Ishikawa (cell line): Measurements from ENCODE around the gene TTC17.

Experiments
- CEBPB ChIP-seq: IDR thresholded peaks from 2 replicates; pipeline ENCODE4 v1.6.1; 2012
- CREB1 ChIP-seq: IDR thresholded peaks from 2 replicates; pipeline ENCODE4 v1.6.1; 2012; ENCODE audit warnings: low read depth
- EGR1 ChIP-seq: IDR thresholded peaks from 2 replicates; pipeline ENCODE4 v1.6.1; 2012
- EP300 ChIP-seq: IDR thresholded peaks from 2 replicates; pipeline ENCODE4 v1.6.1; 2012; ENCODE audit warnings: borderline replicate concordance
- FOXM1 ChIP-seq: IDR thresholded peaks from 2 replicates; pipeline ENCODE4 v1.6.1; 2012; ENCODE audit warnings: low read depth, borderline replicate concordance
- MAX ChIP-seq: IDR thresholded peaks from 2 replicates; pipeline ENCODE4 v1.6.1; 2012
- RAD21 ChIP-seq: IDR thresholded peaks from 2 replicates; pipeline ENCODE4 v1.6.1; 2012; ENCODE audit warnings: low read depth
- TAF1 ChIP-seq: IDR thresholded peaks from 2 replicates; pipeline ENCODE4 v1.6.1; 2012; ENCODE audit warnings: low read depth, mild to moderate bottlenecking
- TCF12 ChIP-seq: IDR thresholded peaks from 2 replicates; pipeline ENCODE4 v1.6.1; 2012; ENCODE audit warnings: low read depth
- TEAD4 ChIP-seq: IDR thresholded peaks from 2 replicates; pipeline ENCODE4 v1.6.1; 2012
- YY1 ChIP-seq: IDR thresholded peaks from 2 replicates; pipeline ENCODE4 v1.6.1; 2012; ENCODE audit warnings: low read depth
- TF ChIP-seq, protein P1 (sequence below): IDR thresholded peaks from 2 replicates; pipeline ENCODE4 v1.6.1; 2012; ENCODE audit warnings: low read depth, mild to moderate bottlenecking

DNA sequence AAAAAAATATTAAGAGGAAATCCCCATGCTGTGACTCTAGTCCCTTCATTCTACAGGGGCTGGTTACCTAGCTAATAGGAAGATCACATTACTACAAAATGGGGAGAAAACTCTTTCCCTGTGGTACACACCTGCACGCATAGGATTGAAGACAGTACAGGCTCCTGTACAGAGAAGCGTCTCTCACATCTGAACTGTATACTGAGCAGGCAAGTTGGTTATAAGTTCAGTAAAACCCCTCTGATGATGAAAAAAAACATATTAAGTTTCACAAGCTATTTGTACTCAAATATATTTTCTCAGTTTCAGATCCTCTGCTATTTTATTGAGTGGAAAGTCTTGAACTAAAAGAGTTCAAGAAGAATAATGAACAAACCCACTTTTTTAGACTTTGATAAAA, 164.9 kb downstream of the TTC17 start:
- TF ChIP-seq TAF1 = no peak
- TF ChIP-seq, protein P1, sequence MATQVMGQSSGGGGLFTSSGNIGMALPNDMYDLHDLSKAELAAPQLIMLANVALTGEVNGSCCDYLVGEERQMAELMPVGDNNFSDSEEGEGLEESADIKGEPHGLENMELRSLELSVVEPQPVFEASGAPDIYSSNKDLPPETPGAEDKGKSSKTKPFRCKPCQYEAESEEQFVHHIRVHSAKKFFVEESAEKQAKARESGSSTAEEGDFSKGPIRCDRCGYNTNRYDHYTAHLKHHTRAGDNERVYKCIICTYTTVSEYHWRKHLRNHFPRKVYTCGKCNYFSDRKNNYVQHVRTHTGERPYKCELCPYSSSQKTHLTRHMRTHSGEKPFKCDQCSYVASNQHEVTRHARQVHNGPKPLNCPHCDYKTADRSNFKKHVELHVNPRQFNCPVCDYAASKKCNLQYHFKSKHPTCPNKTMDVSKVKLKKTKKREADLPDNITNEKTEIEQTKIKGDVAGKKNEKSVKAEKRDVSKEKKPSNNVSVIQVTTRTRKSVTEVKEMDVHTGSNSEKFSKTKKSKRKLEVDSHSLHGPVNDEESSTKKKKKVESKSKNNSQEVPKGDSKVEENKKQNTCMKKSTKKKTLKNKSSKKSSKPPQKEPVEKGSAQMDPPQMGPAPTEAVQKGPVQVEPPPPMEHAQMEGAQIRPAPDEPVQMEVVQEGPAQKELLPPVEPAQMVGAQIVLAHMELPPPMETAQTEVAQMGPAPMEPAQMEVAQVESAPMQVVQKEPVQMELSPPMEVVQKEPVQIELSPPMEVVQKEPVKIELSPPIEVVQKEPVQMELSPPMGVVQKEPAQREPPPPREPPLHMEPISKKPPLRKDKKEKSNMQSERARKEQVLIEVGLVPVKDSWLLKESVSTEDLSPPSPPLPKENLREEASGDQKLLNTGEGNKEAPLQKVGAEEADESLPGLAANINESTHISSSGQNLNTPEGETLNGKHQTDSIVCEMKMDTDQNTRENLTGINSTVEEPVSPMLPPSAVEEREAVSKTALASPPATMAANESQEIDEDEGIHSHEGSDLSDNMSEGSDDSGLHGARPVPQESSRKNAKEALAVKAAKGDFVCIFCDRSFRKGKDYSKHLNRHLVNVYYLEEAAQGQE = no peak
- no peak for TF ChIP-seq YY1
- no peak for TF ChIP-seq FOXM1
- TF ChIP-seq CEBPB = no peak
- TF ChIP-seq MAX = no peak
- TF ChIP-seq EGR1 = no peak
- TF ChIP-seq RAD21 = no peak
- TF ChIP-seq CREB1 = no peak
- no peak for TF ChIP-seq TEAD4
- TF ChIP-seq EP300 = no peak
- TF ChIP-seq TCF12 = no peak
